ENCODE results near the gene SPECC1L. TPM values are rescaled to one million over a fixed set of nuclear protein-coding genes. Genes with fewer than 3 reads are reported as not detected.
A peak's percentile ranks its signal among the peaks of the same experiment; 100 is the strongest.

SPECC1L gene
- total RNA-seq, 4 donors from 2014 or later, result 63.6 to 116 (median 90.1) TPM

- no peak for TF ChIP-seq POLR2A (IDR thresholded peaks at IDR 0.05; ENCODE audit: low read depth)
- no peak for TF ChIP-seq POLR2AphosphoS5 (IDR thresholded peaks at IDR 0.05)
- TF ChIP-seq CTCF (IDR thresholded peaks at IDR 0.05), result no peak
- TF ChIP-seq EP300 (IDR thresholded peaks at IDR 0.05), result no peak
- intact Hi-C loops (cut with DNase I), result no loop called here
- Histone ChIP-seq H3K27me3 (no peaks in the 10 kb centered on the region), H3K9me3 (no peaks in the 10 kb centered on the region), H3K27ac (replicated peaks in 1 of 4) (no peak overlapping the region), H3K4me1 (peaks cover 20 to 28% (median 26%) of the 10 kb centered on the region in 4 donors), H3K4me3 (no peak overlapping the region), H3K36me3 (no peaks in the 10 kb centered on the region)
- DNase-seq (ENCODE audit: extremely low spot score), result no peak
- WGBS, result 84% methylated on average over 5 of the region's 5 CpGs
Observed at GRCh38 chr22:24465566-24465965, 194.9 kb downstream of the SPECC1L start.

- no peak for DNase-seq (ENCODE audit: extremely low spot score)
- H3K9me3 ChIP-seq, result no peaks in the 10 kb centered on the region
- WGBS, result 97% methylated on average over 3 of the region's 3 CpGs
- H3K4me3 ChIP-seq, result no peak overlapping the region
- H3K27ac ChIP-seq (replicated peaks in 1 of 4), result peak overlapping the region in 2 of 4 donors; percentile 21 to 33
- intact Hi-C loops (cut with DNase I), result no loop called here
- no peak for TF ChIP-seq EP300 (IDR thresholded peaks at IDR 0.05)
- no peak for TF ChIP-seq POLR2AphosphoS5 (IDR thresholded peaks at IDR 0.05)
- TF ChIP-seq POLR2A (IDR thresholded peaks at IDR 0.05; ENCODE audit: low read depth), result no peak
- no peak for TF ChIP-seq CTCF (IDR thresholded peaks at IDR 0.05)
- peaks cover 24 to 27% (median 26%) of the 10 kb centered on the region in 4 donors for H3K4me1 ChIP-seq
- no peaks in the 10 kb centered on the region for H3K36me3 ChIP-seq
- H3K27me3 ChIP-seq, result no peaks in the 10 kb centered on the region
Observed at GRCh38 chr22:24465975-24466374, 195.3 kb downstream of the SPECC1L start.

DNA sequence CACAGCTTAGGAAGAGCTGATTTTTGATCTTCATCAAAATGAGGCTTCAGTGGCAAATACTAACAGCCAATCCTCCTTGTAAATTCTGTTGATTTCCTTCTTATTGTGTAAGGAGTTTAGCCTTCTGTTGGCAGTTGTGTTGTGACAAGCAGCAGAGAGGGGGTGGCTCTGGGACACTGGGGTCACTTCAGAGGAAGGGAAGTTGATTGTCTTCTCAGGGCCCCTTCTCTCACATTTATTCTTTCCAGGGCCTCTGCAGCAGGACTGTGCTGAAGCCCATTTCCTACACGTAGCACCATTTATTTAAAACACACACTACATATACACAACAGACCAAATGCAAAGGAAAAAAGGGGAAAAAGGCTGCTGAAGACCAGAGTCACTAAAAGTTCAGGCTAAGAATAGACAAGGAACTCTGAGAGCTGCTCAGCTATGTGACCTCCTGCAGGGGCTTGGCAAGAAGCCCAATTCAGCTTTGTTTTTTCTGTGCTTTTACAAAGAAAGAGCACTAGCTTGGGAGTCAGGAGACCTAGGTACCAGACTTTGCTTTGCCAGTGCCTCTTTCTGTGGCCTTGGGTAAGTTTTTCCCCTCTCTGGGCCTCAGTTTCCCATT lies 196.2 kb downstream of the SPECC1L start:
- TF ChIP-seq POLR2A (IDR thresholded peaks at IDR 0.05; ENCODE audit: low read depth), result no peak
- no peak for TF ChIP-seq EP300 (IDR thresholded peaks at IDR 0.05)
- TF ChIP-seq CTCF (IDR thresholded peaks at IDR 0.05), result no peak
- TF ChIP-seq POLR2AphosphoS5 (IDR thresholded peaks at IDR 0.05), result no peak
- no peaks in the 10 kb centered on the region for H3K36me3 ChIP-seq
- 6% methylated on average over 1 of the region's 1 CpG for WGBS
- H3K27ac ChIP-seq (replicated peaks in 1 of 4), result peak overlapping the region; percentile 10 to 62 (median 27)
- peaks cover 27 to 36% (median 31%) of the 10 kb centered on the region in 4 donors for H3K4me1 ChIP-seq
- intact Hi-C loops (cut with DNase I), result no loop called here
- H3K9me3 ChIP-seq, result no peaks in the 10 kb centered on the region
- peak overlapping the region in 1 of 4 donors; percentile 0 for H3K4me3 ChIP-seq
- no peaks in the 10 kb centered on the region for H3K27me3 ChIP-seq
- DNase-seq (ENCODE audit: extremely low spot score), result no peak

DNA sequence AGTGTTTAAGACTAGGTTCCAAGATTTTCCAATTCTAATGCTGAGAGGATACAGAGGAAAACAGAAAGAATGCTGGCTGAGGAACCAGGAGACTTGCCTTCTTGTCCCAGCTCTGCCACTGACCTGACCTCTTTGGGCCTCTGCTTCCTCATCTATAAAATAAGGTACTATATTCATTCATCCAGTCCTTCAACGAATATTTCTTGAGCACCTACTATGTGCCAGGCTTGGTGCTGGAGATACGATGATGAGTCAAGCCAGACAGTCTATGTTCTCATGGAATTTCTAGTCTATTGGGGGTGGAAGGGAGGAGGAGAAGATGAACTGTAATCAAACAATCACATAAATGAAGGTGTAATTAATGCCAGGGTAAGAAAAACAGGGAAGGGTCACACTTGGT lies 196.7 kb downstream of the SPECC1L start:
- TF ChIP-seq EP300 (IDR thresholded peaks at IDR 0.05) (no peak), POLR2A (IDR thresholded peaks at IDR 0.05; ENCODE audit: low read depth) (no peak), CTCF (IDR thresholded peaks at IDR 0.05) (no peak), POLR2AphosphoS5 (IDR thresholded peaks at IDR 0.05) (no peak)
- H3K27me3 ChIP-seq, result no peaks in the 10 kb centered on the region
- DNase-seq (ENCODE audit: extremely low spot score), result no peak
- H3K36me3 ChIP-seq, result no peaks in the 10 kb centered on the region
- 81% methylated on average over 2 of the region's 2 CpGs for WGBS
- H3K9me3 ChIP-seq, result no peaks in the 10 kb centered on the region
- intact Hi-C loops (cut with DNase I), result no loop called here
- H3K4me3 ChIP-seq, result no peak overlapping the region
- peak overlapping the region; percentile 10 to 62 (median 27) for H3K27ac ChIP-seq (replicated peaks in 1 of 4)
- H3K4me1 ChIP-seq, result peaks cover 27 to 38% (median 32%) of the 10 kb centered on the region in 4 donors

Other genes starting within 250 kb of the SPECC1L start
- gene SUSD2, start 89.3 kb upstream of the SPECC1L start, total RNA-seq, result 1 to 10 TPM; 3.3 to 10.0 (median 4.2) TPM
- 10 to 100 TPM; 15.4 to 59.2 (median 37.2) TPM for gene GGT5, start 25.7 kb upstream of the SPECC1L start, total RNA-seq
- gene ADORA2A, start 156.8 kb downstream of the SPECC1L start, total RNA-seq, result 1 to 10 TPM; 3.3 to 7.5 (median 4.5) TPM
- under 1 TPM; 0.29 to 0.83 (median 0.33) TPM for gene UPB1, start 224.5 kb downstream of the SPECC1L start, total RNA-seq